K562 (cell line): Measurements from ENCODE around the gene SYCP1.

Source experiments
- CEBPG ChIP-seq, 3 experiments: fragments of 200-800 bp in 1 of 3; sonication (Bioruptor generic) in 1 of 3; sonication (generic) in 1 of 3; formaldehyde crosslinking in 1 of 3; IDR thresholded peaks in 2 of 3; conservative IDR thresholded peaks in 1 of 3; 2 replicates each; pipeline versions ENCODE4 v1.6.1 to v1.8.0; 2016 to 2022; ENCODE audit warnings: missing compliant biosample characterization in 2 of 3, missing genetic modification characterization in 2 of 3, mild to moderate bottlenecking in 1 of 3, missing genetic modification reagents in 1 of 3
- ERF ChIP-seq: fragments of 450-650 bp; formaldehyde crosslinking; IDR thresholded peaks from 2 replicates; pipeline ENCODE4 v1.4.0; 2020; ENCODE audit warnings: mild to moderate bottlenecking, mixed read lengths
- HDAC6 ChIP-seq: IDR thresholded peaks from 2 replicates; pipeline ENCODE4 v1.6.1; 2012; ENCODE audit warnings: low read depth, mild to moderate bottlenecking, control low read depth, inconsistent platforms, low read length, moderate library complexity
- POLR2A ChIP-seq: fragments of 450-650 bp; conservative IDR thresholded peaks from 2 replicates; pipeline ENCODE4 v1.6.1; 2016
- SP1 ChIP-seq: sonication (generic); formaldehyde crosslinking; IDR thresholded peaks from 2 replicates; pipeline ENCODE4 v1.8.1; 2022; ENCODE audit warnings: mild to moderate bottlenecking, missing genetic modification reagents
- ZNF253 ChIP-seq: fragments of 250-450 bp; sonication (Bioruptor Pico); conservative IDR thresholded peaks from 2 replicates; pipeline ENCODE4 v1.6.1; 2021; ENCODE audit warnings: mild to moderate bottlenecking
- ZNF263 ChIP-seq: sonication (generic); formaldehyde crosslinking; IDR thresholded peaks from 2 replicates; pipeline ENCODE4 v1.8.0; 2022; ENCODE audit warnings: mild to moderate bottlenecking, missing genetic modification reagents, borderline replicate concordance
- TF ChIP-seq, protein P1 (sequence below), 3 experiments: IDR thresholded peaks in 2 of 3; conservative IDR thresholded peaks in 1 of 3; 2 replicates each; pipeline ENCODE4 v1.5.1; 2011 to 2012; ENCODE audit warnings: low read length in 3 of 3, mild to moderate bottlenecking in 3 of 3, control low read depth in 2 of 3, improper control_type of control experiment in 1 of 3, inconsistent platforms in 1 of 3, low read depth in 1 of 3, mixed read lengths in 1 of 3, moderate library complexity in 1 of 3; ENCODE audit not compliant: insufficient read depth in 2 of 3
- TF ChIP-seq, protein P2 (sequence below): fragments of 450-650 bp; formaldehyde crosslinking; IDR thresholded peaks from 2 replicates; pipeline ENCODE4 v1.4.0; 2022; ENCODE audit warnings: missing genetic modification characterization
- TF ChIP-seq, protein P3 (sequence below): fragments of 450-650 bp; IDR thresholded peaks from 2 replicates; pipeline ENCODE4 v1.6.1; 2016; ENCODE audit warnings: low read depth
- TF ChIP-seq, protein P4 (sequence below): fragments of 250-450 bp; sonication (Bioruptor Pico); IDR thresholded peaks from 2 replicates; pipeline ENCODE4 v1.9.0; 2021; ENCODE audit warnings: mild to moderate bottlenecking

DNA sequence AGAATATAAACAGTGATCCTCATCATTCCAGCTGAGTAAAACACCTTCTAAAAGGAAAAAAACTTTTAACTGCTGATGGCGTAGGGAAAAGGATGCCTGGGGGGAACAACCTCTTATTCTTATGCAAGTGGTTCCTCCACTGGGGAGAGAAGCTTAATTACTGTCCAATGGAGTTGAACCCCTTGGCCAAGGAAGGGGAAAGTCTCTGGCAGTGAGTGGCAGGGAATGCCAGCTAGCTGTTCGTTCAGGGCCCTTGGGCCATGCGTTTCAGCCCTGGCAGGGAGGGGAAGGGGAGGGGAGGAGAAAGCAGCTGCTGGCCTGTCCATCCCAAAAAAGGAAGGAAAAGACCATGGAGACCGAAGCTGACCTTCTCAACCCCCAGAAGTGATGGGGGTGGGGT is 22.6 kb upstream of the SYCP1 start:
- TF ChIP-seq, protein P1, sequence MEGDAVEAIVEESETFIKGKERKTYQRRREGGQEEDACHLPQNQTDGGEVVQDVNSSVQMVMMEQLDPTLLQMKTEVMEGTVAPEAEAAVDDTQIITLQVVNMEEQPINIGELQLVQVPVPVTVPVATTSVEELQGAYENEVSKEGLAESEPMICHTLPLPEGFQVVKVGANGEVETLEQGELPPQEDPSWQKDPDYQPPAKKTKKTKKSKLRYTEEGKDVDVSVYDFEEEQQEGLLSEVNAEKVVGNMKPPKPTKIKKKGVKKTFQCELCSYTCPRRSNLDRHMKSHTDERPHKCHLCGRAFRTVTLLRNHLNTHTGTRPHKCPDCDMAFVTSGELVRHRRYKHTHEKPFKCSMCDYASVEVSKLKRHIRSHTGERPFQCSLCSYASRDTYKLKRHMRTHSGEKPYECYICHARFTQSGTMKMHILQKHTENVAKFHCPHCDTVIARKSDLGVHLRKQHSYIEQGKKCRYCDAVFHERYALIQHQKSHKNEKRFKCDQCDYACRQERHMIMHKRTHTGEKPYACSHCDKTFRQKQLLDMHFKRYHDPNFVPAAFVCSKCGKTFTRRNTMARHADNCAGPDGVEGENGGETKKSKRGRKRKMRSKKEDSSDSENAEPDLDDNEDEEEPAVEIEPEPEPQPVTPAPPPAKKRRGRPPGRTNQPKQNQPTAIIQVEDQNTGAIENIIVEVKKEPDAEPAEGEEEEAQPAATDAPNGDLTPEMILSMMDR (IDR thresholded peaks at IDR 0.05 in 2 of 3, conservative IDR thresholded peaks at IDR 0.05 in 1 of 3; ENCODE audit: insufficient read depth in 2 of 3, low read depth in 1 of 3, low read length in 3 of 3) = no peak
- TF ChIP-seq ZNF263 (CRISPR knock-in tag) = no peak
- TF ChIP-seq, protein P2, sequence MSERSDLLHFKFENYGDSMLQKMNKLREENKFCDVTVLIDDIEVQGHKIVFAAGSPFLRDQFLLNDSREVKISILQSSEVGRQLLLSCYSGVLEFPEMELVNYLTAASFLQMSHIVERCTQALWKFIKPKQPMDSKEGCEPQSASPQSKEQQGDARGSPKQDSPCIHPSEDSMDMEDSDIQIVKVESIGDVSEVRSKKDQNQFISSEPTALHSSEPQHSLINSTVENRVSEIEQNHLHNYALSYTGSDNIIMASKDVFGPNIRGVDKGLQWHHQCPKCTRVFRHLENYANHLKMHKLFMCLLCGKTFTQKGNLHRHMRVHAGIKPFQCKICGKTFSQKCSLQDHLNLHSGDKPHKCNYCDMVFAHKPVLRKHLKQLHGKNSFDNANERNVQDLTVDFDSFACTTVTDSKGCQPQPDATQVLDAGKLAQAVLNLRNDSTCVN (CRISPR knock-in tag) = no peak
- no peak for TF ChIP-seq HDAC6
- no peak for TF ChIP-seq ZNF253 (CRISPR knock-in tag)
- TF ChIP-seq, protein P3, sequence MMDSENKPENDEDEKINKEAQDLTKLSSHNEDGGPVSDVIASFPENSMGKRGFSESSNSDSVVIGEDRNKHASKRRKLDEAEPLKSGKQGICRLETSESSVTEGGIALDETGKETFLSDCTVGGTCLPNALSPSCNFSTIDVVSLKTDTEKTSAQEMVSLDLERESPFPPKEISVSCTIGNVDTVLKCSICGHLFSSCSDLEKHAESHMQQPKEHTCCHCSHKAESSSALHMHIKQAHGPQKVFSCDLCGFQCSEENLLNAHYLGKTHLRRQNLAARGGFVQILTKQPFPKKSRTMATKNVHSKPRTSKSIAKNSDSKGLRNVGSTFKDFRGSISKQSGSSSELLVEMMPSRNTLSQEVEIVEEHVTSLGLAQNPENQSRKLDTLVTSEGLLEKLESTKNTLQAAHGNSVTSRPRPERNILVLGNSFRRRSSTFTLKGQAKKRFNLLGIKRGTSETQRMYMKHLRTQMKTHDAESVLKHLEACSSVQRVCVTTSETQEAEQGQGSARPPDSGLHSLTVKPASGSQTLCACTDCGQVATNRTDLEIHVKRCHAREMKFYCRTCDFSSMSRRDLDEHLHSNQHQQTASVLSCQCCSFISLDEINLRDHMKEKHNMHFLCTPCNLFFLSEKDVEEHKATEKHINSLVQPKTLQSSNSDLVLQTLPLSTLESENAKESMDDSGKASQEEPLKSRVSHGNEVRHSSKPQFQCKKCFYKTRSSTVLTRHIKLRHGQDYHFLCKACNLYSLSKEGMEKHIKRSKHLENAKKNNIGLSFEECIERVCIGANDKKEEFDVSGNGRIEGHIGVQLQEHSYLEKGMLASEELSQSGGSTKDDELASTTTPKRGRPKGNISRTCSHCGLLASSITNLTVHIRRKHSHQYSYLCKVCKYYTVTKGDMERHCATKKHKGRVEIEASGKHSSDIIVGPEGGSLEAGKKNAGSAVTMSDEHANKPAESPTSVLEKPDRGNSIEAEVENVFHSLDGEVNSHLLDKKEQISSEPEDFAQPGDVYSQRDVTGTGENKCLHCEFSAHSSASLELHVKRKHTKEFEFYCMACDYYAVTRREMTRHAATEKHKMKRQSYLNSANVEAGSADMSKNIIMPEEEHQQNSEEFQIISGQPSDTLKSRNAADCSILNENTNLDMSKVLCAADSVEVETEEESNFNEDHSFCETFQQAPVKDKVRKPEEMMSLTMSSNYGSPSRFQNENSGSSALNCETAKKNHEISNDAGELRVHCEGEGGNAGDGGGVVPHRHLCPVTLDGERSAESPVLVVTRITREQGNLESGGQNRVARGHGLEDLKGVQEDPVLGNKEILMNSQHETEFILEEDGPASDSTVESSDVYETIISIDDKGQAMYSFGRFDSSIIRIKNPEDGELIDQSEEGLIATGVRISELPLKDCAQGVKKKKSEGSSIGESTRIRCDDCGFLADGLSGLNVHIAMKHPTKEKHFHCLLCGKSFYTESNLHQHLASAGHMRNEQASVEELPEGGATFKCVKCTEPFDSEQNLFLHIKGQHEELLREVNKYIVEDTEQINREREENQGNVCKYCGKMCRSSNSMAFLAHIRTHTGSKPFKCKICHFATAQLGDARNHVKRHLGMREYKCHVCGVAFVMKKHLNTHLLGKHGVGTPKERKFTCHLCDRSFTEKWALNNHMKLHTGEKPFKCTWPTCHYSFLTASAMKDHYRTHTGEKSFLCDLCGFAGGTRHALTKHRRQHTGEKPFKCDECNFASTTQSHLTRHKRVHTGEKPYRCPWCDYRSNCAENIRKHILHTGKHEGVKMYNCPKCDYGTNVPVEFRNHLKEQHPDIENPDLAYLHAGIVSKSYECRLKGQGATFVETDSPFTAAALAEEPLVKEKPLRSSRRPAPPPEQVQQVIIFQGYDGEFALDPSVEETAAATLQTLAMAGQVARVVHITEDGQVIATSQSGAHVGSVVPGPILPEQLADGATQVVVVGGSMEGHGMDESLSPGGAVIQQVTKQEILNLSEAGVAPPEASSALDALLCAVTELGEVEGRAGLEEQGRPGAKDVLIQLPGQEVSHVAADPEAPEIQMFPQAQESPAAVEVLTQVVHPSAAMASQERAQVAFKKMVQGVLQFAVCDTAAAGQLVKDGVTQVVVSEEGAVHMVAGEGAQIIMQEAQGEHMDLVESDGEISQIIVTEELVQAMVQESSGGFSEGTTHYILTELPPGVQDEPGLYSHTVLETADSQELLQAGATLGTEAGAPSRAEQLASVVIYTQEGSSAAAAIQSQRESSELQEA = no peak
- TF ChIP-seq CEBPG (CRISPR knock-in tag; IDR thresholded peaks at IDR 0.05) = no peak
- TF ChIP-seq CEBPG (tag; conservative IDR thresholded peaks at IDR 0.05 in 1 of 2, IDR thresholded peaks at IDR 0.05 in 1 of 2) = no peak
- TF ChIP-seq POLR2A = no peak
- TF ChIP-seq ERF (CRISPR knock-in tag) = no peak
- TF ChIP-seq SP1 (CRISPR knock-in tag) = no peak
- TF ChIP-seq, protein P4, sequence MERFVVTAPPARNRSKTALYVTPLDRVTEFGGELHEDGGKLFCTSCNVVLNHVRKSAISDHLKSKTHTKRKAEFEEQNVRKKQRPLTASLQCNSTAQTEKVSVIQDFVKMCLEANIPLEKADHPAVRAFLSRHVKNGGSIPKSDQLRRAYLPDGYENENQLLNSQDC (CRISPR knock-in tag) = no peak
